GM21381 (cell line): ENCODE data around the gene SSRP1.
"Not testable (repeated sequence)": the region's sequence is repeated elsewhere in the genome, so short reads cannot be mapped to it uniquely, and the experiment has no call there.

Experiments used
- ATAC-seq: cut with Tn5 transposase; IDR thresholded peaks from one replicate; pipeline ENCODE4 v1.9.1; 2021; ENCODE audit warnings: mild to moderate bottlenecking, moderate library complexity; ENCODE audit not compliant: unreplicated experiment

The SSRP1 gene

GRCh38 chr11:57339328-57339727 is 3.6 kb upstream of the SSRP1 start:
- ATAC-seq = no peak

- ATAC-seq = no peak
Measured at GRCh38 chr11:57338142-57338541, 2.5 kb upstream of the SSRP1 start, which contains the start of gene P2RX3. TSS of gene P2RX3 (plus strand) at chr11:57338352. CDS start at chr11:57338551, 199 bp downstream.

- ATAC-seq = not testable (repeated sequence)
Measured at GRCh38 chr11:57336856-57337255, 1.2 kb upstream of the SSRP1 start.

GRCh38 chr11:57336111-57336666 is 497 bp upstream of the SSRP1 start:
- ATAC-seq = no peak

- ATAC-seq = peak; percentile 4
Measured at GRCh38 chr11:57335023-57335342, 709 bp downstream of the SSRP1 start.

GRCh38 chr11:57332694-57333440 is 2.8 kb downstream of the SSRP1 start:
- no peak for ATAC-seq

- no peak for ATAC-seq
Measured at GRCh38 chr11:57331720-57332119, 4.0 kb downstream of the SSRP1 start.

GRCh38 chr11:57330029-57330428 is 5.7 kb downstream of the SSRP1 start:
- no peak for ATAC-seq

GRCh38 chr11:57327721-57328120 is 8.0 kb downstream of the SSRP1 start:
- no peak for ATAC-seq

GRCh38 chr11:57325735-57326048 is 10.0 kb downstream of the SSRP1 start:
- no peak for ATAC-seq

GRCh38 chr11:57324886-57325734 is 10.6 kb downstream of the SSRP1 start, which contains the start of gene TNKS1BP1:
TSS of gene TNKS1BP1 (minus strand) at chr11:57324952. CDS start at chr11:57321885, 3,067 bp downstream.
- ATAC-seq = peak; percentile 88

GRCh38 chr11:57324154-57324885 is 11.4 kb downstream of the SSRP1 start:
- no peak for ATAC-seq

- no peak for ATAC-seq
Measured at GRCh38 chr11:57323855-57324153, 11.9 kb downstream of the SSRP1 start.

GRCh38 chr11:57323167-57323854 is 12.4 kb downstream of the SSRP1 start:
- ATAC-seq = no peak

GRCh38 chr11:57322256-57323166 is 13.2 kb downstream of the SSRP1 start:
- ATAC-seq = no peak

GRCh38 chr11:57321388-57322255 is 14.1 kb downstream of the SSRP1 start:
- no peak for ATAC-seq

- no peak for ATAC-seq
Measured at GRCh38 chr11:57320719-57321387, 14.8 kb downstream of the SSRP1 start.

- no peak for ATAC-seq
Measured at GRCh38 chr11:57320067-57320718, 15.5 kb downstream of the SSRP1 start.
